GM10847 (cell line): ENCODE results near the gene MMP1.

Experiments
- POLR2A ChIP-seq: IDR thresholded peaks from 2 replicates; pipeline ENCODE4 v1.6.1; 2011; ENCODE audit not compliant: insufficient read length; ENCODE audit errors: extremely low read depth

MMP1 gene

DNA sequence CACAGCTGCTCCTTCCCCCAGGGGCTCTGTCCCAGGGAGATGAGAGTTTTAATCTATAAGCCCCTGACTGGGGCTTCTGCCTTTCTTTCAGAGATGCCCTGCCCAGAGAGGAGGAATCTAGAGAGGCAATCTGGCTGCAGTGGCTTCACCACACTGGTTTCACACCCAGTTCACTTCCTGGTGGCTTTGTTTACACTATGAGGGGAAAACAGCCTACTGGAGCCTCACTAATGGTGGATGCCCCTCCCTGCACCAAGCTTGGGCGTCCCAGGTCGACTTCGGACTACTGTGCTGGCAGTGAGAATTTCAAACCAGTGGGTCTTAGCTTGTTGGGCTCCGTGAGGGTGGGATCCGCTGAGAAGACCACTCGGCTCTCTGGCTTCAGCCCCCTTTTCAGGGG lies 21.5 kb upstream of the MMP1 start:
- no peak for TF ChIP-seq POLR2A

DNA sequence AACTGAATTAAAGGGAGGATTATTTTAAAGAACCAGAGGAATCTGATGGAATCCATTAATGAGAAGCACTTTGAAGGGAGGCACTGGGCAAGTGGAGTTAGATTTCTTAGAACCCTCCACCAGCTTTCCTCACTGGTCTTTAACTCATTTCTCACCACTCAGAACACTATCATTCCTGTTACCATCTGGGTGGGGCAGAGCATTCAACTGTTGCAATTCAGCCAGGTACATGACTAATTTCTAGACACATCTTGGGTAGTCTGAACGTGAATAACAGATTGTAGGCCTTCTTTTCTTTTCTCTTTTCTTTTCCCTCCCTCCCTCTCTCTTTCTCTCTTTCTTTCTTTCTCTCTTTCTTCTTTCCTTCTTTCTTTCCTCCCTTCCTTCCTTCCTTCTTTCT lies 15.5 kb upstream of the MMP1 start:
- no peak for TF ChIP-seq POLR2A

- TF ChIP-seq POLR2A: no peak
Observed at GRCh38 chr11:102812188-102812587, 14.2 kb upstream of the MMP1 start.

- TF ChIP-seq POLR2A: no peak
Observed at GRCh38 chr11:102810950-102811660, 13.1 kb upstream of the MMP1 start.

- TF ChIP-seq POLR2A: no peak
Observed at GRCh38 chr11:102809971-102810370, 12.0 kb upstream of the MMP1 start.

- no peak for TF ChIP-seq POLR2A
Observed at GRCh38 chr11:102807921-102808320, 10.0 kb upstream of the MMP1 start.

GRCh38 chr11:102806296-102806695 lies 8.3 kb upstream of the MMP1 start:
- no peak for TF ChIP-seq POLR2A

GRCh38 chr11:102802341-102802740 lies 4.4 kb upstream of the MMP1 start:
- TF ChIP-seq POLR2A: no peak

DNA sequence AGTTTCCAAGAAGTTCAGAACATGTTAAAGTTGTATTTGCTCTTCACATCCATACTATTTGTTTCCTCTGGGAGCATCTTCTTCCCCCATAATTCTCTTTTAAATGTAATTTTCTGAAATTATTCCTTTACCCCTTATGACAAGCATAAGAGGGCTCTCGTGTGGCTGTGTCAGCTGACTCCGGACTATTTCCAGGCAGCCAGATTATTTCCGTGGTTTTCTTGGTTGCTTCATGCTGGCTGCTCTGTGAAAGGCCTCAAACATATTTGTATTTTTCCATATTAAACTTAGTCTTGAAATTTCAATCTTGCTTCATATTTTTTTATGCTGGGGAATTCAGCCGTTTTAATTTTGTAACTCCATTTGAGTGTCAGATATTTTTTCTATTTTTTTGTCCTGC lies 2.8 kb upstream of the MMP1 start:
- no peak for TF ChIP-seq POLR2A

DNA sequence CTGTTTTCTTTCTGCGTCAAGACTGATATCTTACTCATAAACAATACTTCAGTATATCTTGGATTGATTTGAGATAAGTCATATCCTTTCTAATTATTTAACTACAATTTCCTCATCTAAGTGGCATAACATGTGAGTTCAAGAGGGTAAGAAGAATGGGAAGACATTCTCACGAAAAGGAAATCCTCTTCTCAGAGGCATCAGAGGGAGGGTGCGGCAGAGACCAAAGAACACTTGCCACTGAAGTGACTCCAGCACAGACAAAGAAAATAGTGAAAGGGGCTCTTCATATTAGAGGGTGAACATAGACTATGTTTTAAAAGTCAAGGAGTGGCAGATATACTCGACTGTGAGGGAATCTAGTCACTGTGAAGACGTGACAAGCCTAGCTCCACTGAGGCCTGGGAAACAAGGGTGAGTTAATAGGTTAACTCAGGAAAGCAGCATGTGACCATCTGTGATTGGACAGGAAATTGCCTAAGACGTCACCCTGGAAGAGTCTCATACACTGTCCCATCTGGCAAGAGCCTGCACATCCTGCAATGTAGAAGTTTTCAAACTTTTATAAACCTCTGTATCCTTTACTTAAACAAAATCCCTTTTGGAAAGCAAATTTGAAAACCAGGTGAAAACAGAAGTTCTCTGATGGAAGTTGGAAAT lies 1.9 kb upstream of the MMP1 start:
- no peak for TF ChIP-seq POLR2A

DNA sequence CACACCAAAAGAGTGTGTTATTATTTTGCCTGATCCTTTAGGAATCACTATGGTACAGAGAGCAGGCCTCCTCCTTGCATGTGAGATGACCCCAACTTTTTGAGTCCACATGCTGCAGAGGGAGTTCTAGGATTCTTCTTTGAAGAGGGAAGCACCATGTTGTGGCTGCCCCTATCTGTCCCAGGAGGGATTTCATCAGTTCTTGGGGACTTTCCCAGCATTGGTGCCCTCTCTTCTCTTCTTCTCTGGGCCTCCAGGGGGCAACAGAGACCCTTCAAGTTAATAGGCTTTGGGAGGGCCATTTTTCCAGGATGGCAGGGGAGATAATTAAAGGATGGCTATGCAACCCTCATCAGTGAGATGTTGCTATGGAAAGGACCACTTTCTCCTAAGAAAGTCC lies 3.6 kb downstream of the MMP1 start:
- TF ChIP-seq POLR2A: no peak

DNA sequence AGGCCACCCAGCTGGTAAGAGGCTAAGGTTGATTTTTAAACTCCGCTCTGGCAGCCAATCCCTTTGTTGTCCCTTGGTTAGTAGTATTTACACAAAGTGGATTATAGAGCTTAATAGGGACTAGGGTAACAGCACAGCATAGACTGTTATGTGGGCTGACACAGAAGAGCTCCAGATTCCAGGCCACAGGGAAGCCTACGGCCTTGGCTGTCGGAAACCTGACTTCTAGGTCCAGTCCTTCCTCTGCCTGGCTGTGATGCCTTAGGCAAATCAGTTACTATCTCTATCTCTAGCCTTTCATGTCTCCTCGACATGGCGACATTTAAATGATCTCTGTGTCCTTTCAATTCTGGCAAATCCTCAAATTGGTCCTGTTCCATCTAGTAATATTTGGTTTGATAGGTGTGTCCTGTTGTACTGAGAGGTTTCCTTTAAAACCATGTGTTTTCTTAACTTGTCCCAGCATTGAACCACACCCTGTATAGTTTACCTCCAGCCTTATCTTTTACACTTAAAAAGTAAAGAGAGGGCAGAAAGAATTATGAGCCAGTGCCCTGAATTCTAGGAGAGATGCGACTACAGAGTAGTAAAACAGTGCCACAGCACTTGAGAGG lies 4.2 kb downstream of the MMP1 start:
- TF ChIP-seq POLR2A: no peak

GRCh38 chr11:102792604-102793003 lies 5.4 kb downstream of the MMP1 start:
- TF ChIP-seq POLR2A: no peak

DNA sequence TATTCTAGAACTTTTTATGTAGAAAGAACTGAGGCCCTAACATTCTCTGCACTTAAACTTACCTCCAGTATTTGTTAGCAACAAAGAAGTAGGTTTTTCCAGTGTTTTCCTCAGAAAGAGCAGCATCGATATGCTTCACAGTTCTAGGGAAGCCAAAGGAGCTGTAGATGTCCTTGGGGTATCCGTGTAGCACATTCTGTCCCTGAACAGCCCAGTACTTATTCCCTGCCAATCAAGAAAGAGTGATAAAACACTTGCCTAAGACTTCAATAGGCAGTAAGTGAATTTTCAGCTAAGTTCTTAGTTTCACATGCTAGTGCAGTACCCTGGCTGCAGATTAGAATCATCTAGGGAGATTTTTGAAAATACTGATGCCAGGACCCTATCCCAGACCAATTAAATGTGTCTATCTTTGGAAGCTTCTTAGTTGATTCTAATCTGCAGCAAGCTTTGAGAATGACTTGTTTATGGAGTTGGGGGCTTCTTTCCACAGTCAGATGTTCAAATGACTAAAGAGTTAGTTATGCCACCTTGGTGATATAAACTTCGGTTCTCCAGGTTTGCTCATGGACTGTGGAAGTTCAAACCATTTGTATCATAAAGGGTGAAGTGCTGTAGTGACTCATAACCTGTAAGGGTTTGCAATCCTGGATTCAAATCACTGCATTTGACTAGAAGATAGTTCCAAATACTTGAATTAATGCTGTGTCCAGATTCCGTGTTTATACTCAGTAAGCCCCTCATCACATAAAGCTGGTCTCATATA lies 6.5 kb downstream of the MMP1 start:
- no peak for TF ChIP-seq POLR2A

GRCh38 chr11:102788334-102788995 lies 9.5 kb downstream of the MMP1 start:
- no peak for TF ChIP-seq POLR2A

- no peak for TF ChIP-seq POLR2A
Observed at GRCh38 chr11:102784380-102784779, 13.6 kb downstream of the MMP1 start.

DNA sequence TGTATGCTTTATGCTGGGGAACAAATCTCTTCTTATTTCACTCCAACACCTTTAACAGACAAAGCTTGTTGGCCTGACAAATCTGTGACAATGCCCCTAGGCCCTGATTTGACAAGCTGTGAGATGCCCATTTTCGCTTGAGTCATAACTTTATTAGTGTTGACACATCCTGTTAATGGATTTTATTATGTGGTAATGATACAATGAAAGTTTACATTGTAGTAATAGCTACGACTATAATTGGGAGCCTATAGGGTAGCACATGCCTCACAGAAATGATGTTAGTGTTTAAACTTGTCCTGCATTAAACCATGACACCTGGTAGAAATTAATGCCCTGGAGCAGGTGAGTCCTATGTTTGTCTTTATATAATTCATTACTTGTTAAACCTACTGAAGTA lies 14.2 kb downstream of the MMP1 start:
- TF ChIP-seq POLR2A: no peak
